IPS-NIHi11 (cell line): ENCODE measurements around the gene CUX1.
"Not testable (repeated sequence)": the region's sequence is repeated elsewhere in the genome, so short reads cannot be mapped to it uniquely, and the experiment has no call there.

Experiments used
- DNase-seq: peaks from one replicate; pipeline ENCODE4 v3.0.0; 2012; ENCODE audit warnings: mixed read lengths, low spot score

The CUX1 gene

DNA sequence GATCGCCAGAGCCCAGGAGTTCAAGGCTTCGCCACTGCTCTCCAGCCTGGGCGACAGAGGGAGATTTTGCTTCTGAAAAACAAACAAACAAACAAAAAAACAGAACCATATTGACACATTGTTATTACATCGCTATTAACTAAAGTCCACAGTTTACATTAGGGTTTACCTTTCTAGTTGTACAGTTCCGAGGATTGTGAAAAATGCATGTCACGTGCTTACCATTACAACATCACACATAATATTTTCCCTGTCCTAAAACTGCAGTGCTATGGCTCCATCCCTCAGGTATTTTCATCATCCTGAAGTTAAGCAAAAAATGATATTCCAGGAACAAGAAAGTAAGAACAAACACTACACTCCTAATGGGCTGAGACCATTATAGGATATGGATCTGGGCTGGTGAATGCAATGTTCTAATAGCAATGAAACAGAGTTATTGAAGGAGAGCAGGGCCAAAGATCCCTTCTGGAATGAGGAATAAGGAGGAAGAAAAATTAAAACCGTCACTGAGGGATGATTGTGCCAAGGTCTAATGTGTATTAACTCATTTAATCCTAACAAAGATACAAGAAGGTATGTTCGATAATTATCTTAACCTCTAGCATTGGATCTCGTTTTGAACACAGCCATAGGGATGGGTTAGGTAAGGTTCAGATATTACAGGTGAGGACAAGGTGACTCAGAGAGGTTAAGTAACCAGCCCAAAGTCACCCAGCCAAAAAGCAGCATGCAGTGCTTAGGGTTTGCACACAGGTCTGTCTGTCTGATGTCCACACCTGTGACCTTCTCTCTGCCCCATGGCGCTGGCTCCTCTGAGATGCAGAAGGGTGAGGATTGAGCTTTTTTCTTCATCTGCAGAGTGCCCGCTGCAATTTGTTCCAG lies 14.0 kb upstream of the CUX1 start:
- DNase-seq, result no peak

DNA sequence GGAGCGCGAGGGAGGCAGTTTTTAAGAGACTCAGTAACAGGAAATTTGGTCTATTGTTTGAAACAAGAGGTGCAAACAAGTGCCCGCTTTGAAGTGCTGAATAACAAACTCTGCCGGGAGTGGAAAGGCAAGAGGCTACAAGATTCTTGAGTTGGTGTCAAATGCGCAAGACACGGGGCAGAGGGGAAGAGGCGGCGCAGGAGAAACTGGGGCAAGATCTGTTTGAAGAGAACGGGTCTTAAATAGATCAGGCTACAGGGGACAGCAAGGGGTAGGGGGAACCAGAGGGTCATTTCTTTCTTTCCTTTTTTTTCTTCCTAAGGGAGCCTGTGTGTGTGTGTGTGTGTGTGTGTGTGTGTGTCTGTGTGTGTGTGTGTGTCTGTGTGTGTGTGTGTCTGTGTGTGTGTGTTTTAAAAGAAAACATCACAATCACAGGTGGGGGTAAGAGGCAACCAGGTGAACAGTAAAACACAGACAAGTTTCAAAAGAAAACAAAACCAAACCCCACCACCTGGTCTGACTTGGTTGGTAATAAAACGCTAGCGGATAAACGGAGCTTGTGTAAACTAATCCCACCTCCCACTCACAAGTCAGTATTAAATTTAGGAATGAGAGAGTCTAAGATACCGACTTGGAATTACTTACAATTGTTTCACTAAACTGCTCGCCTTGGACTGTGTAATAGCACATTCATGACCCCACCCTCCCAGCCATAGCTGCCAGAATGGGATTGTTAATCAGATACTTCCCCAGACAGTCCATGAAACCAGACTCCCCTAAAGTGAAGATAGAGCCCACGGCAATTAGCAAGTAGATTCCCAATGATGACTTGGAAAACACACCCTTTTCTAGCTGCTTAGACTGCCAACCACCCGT lies 13.1 kb upstream of the CUX1 start:
- peak; percentile 48 for DNase-seq

DNA sequence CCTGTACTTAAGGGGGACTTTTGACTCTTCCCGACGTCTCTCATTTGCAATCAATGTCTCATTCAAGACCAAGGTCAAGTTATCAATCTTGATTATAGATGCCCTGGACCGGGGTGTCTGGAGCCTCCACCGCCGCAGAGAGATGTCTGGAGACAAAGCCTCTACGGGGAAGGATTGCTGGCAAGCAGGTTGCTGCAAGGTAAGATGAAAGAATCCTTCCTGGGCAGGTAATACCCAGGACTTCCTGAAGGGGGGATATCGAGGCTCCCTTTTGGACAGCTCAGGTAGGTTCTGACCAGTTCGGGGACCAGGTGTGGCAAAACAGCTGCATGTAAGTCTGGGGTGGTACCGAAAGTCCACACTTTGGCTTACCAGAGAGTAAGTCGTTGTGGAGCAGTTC lies 12.5 kb upstream of the CUX1 start:
- DNase-seq, result peak; percentile 74

DNA sequence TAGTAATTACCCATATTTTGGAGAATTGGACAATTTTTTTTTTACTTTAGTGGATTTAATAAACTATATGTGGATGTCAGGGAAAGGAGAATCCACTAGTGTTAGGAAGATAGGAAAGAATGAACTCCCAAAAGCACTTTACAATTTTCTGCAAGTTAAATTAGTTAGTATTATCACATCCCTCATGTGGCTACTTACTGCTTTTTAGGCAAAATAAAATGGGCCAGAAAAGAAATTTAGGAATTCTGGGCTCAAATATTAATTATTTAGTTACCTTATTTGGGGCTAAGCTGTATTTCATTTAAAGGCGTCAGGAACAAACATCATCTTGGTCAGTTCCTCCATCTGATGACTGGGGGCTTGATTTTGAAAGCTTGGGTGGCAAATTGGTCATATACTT lies 4.8 kb upstream of the CUX1 start:
- DNase-seq, result no peak

DNA sequence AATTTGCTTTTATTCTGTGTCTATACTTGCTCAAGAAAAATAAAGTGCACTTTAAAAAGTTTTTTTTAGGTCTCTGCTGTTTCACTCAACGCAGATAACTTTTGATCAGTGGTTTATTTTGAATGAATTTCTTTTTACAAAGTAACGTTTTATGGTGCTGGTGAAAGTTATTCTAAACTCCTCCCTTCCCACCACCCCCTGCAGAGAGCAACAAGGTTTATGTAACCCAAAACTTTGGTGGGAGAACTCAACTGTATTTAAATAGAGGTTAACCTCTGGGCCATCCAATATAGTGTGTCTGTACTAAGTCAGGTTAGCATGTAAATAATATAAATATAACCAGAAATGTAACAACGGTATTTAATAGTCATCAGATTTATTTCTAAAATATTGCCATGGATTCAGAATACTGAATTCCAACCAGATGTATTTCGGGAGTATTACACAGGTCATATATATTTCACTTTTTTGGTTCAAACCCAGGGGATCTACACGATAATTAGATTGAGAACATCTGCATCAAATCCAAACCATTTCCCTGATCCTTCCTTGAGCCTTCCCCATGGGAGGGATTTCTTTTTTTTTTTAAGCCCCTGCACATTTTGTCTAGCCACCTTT lies 3.9 kb upstream of the CUX1 start:
- no peak for DNase-seq

DNA sequence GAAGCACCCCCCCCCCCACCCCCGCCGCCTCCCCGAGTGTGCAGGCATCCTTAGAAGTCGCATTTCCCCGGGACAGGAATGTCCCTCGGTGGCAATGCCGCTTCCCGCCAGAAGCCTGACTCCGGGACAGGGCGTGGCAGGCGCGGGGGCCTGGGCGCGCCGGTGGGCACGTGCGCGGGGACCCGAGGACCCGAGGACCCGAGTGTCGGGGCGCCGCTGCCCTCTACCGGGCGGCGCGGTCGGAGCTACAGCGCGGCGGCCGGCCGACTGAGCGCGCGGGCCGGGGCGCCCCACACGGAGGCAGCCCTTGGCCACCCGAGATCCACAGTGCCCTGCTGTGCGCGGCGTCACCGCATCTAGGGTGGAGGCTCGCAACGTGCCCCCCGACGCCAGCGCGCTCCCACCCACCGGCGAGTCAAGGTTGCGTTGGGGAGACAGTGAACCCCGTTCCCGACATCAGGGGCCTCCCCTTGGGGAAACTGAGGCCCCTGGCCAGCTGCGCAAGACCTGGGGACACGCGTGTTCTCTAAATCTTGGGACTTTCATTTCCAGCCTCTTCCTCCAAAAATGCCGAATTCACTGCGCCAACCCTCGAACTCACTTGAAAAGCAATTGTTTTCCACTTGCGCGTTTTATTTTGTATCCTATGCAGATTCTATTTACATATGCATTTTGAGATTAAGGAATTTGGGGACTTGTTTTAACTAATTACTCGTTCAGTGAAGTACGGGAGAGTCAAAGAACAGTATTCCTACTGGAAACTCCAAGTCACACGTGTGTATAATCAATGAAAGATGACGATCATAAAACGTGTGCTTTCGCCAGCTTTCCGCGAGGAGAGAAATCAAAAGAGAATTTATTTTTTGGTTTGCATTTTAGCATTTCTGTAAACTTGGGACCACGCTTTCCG lies 3.1 kb upstream of the CUX1 start:
- peak; percentile 79 for DNase-seq

DNA sequence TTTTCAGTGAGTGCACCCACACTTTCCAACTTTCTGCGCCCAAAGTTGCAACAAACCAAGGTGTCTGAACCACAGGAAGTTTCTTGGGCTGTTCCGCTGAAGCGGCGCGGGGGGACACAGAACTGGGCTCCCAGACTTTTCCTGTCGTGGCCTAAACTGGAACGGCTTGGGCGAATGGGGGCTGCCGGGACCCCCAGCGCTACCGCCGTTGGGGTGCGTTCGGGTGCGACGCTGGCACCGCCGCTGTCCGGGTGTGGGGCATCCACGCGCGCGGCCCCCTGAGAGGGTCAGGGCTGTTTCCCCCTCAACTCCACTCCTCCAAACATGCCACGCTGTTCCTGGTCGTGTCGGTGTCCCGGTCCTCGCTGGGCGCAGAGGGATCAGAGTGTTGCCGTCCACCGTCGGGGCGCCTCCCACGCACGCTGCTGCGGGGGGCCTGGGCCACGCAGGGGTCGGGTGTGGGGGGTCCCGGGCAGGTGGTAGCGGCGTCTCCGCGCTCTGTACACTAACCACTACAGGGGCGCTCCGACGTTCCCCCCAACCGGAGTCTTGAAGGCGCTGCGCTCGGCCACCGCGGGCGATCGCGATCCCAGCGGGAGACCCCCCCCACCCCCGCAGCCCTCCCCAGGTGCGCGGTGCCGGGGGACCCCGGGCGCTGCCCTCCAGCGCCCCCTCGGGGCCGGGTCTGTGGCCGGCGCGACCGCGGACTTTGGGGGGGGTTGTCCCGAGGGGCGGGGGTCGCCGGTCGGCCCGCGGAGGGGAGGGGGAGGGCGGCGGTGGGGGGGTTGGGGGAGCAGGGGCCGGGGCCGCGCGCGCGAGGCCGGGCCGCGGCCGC lies 2.2 kb upstream of the CUX1 start:
- peak; percentile 89 for DNase-seq

DNA sequence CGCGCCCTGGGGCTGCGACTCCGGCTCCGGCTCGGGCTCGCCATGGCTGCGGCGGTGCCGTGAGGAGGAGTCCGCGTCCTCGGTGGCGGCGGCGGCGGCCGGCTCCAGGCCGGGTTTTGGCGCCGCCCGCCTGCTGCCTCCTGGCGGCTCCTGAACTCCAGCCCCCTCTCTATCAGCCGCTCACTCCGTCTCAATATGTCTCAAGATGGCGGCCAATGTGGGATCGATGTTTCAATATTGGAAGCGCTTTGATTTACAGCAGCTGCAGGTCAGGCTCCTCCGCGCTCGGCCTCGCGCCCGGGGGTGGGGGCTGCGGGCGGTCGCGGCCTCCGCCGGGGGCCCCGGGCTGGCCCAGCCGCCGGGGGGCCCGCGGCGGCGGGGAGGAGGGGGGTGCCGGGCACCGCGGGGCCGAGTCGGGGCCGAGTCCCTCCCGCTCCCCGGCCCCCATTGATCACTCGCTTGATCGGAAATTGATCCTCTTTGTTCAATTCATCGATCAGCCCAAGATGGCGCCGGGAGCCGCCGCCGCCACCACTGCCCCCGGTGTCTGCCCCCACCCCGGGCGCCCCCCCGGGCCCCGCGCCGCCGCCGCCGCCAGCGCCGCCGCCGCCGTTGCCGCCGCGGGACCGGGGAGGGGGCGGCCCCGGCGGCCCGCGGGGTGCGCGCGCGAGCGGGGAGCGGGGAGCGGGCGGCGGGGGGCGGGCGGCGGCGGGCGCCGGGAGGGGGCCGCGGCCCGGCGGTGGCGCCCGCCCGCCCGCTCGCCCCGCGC lies 1.4 kb upstream of the CUX1 start:
- DNase-seq, result peak; percentile 87

DNA sequence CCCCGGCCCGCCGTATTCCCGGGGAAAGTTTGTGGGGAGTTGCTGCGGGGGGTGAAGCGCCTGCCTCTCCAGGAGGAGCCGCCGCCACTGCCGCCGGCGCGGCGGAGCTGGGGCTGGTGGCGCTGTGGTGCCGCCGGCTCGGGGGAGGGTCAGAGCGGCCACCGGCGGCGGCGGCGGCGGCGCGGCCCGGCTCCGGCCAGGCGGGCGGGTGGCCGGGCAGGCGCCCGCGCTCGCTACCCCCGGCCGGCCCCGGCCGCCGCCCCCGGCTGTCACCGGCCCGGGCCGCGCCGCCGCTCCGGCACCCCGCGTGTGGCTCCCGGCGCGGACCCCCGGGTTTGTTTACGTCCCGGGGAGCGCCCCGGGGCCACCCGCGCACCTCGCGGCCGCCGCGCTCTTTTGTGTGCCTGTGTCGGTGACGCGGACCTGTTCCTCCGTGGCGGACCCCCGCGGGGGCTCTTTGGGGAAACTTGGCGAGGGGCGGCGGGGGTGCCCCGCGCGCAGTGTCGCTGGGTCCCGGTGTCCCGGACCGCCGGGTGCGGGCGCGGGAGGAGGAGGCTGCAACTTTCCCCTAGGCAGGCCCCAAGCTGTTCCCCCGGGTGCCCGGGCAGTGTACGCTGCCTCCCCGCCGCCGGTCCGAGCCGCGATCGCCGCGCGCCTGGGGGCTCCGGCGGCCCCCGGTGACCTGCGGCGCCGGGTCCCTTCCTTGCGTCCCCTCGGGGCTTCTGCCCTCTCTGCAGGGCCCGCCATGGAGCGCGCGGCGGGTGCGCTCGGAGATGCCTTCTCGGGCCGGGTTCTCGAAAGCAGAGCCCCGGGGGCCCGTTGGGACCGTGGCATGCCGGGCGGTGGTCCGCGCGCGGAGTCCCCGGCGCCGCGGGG lies 593 bp upstream of the CUX1 start:
- peak; percentile 71 for DNase-seq

DNA sequence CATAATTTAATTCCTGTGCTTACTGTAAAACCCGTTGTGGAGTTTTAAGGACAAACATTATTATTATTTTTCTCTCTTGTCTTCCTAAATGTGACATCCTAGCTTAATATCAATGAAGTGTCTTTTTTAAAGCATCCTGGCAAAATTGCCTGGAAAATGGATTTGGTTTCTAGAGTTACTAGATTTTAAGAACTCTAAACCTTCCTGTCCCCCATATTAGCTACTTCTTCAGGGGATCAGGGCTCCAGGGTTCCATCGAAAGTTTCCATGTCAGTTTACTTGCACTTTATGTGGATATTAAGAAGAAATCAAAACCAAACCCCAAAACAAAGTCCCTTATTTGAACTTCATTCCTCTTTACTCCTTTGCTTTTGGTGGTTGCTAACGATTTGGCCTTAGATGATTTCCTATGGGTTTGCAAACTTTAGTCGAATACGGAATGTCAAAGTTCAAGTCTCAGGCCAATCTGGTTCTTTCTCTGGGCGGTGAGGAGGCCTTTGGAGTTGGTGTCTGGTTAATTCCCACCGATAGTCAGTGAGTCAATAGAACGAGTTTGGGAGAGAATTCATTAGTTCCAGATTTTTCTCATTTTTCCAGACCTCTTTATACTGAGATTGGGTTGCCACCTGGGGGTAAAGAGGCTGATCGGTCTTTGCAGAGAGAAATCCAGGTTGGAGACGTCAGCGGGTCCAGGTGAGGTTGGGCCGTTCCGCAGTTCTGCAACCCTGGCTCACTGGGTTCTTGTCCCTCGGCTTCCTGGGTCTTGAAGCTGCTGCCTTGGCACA lies 1.1 kb downstream of the CUX1 start:
- no peak for DNase-seq

DNA sequence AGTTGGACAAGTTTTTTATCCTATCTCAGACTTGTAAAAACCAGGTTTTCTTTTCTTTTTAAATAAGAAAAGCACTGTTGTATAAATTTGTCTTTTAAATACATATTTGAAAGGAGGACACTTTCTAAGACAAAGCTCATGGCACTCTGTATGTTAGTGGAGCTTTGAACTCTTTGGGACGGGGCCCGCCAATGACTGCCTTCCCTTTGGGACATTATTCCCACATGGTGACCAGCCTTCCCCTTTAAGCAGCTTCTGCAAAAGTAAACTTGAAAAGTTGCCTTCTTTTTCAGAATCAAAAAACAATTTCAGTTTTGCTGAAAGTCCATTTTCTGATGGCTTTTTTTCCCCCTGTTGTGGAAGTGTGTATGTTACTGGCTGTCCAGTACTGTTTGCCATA lies 1.8 kb downstream of the CUX1 start:
- no peak for DNase-seq

DNA sequence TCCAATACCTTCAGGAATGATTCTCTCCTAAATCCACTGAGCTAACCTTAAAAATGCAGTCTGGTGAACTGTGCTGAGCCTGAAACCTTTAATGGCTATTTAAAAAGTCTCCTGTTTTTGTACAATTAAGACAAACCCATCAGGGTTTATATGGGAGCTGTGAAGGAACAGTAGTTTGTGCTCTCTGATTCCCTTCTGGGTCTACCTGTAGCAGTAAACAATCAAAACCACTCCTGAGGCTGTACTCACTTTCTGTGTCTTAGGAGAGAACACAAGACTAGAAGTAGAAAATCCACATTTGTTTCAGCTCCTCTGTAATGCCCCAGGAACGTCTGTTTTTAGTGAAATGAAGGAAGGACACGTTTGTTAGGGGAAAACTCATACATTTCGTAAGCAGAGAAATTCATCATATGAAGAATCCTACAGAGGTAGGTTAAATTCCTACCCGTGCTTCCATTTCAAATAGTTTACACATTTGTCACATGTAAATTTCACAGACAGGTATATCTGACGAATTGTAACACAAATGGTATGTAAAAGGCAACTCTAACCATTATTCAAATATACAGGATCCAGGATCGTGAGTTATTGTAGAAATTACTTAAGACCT lies 2.6 kb downstream of the CUX1 start:
- no peak for DNase-seq

DNA sequence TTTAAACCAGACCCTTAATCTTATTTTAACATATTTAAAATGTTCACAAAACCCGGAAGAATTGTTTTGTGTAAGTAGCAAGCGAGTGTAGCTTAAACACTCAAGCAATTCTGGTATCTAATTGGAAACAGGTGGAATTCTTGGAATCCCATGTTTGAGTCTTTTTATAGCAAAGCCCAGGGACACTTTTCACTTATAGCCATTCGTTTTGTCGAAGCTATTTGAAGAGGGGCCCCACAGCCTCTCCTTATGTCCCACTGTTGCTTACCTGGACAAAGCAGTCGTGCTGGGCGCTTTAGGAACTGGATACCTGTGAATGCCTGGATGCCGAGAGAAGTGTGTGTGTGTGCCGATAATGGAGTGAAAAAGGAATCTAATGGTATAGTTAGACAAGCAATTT lies 3.3 kb downstream of the CUX1 start:
- no peak for DNase-seq

DNA sequence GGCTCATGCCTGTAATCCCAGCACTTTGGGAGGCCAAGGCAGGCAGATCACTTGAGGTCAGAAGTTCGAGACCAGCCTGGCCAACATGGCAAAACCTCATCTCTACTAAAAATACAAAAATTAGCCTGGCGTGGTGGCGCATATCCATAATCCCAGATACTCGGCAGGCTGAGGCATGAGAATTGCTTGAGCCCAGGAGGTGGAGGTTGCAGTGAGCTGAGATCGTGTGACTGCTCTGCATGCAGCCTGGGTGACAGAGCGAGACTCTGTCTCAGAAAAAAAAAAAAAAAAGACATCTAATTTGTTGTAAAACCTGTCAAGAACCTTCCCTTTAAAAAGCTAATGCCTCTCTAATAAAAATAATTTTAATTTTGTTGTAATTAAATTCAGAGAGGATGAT lies 5.2 kb downstream of the CUX1 start:
- not testable (repeated sequence) for DNase-seq

DNA sequence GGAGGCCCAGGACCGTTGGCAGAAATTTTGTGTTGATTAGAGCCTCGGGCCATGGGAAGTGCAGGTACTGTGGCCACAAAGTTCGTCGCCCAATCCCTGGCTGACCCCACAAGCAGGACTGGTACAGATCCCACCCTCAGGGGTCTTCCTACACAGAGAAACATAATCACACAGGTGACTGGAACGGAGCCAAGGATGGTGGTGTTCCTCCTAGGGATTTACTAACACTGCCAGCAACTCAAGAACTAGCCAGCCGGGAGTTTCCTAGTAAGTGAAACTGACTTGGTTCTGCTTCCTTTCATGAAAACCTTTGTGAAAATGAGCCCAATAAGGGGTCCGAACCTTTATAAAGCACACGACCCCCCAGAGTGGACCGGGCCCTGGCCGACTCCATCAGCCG lies 5.7 kb downstream of the CUX1 start:
- DNase-seq, result no peak

DNA sequence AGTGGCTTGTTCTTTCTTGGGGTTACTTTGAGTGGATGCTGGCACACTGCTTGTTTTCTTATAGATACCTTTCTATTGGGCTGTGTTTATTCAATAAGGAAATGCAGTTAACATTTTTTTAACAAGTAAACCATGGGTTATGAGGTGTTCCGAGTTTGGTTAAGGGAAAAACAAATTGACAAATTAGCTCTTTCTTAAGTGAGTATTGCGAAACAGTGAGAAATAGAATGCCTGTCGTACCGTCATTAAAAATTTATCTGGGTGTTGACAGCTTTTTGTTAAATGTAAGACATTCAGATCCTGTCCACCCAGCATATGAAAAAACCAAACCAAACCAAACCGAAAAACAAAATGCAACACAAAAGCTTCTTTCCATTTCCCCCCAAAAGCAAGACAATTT lies 6.2 kb downstream of the CUX1 start:
- no peak for DNase-seq

DNA sequence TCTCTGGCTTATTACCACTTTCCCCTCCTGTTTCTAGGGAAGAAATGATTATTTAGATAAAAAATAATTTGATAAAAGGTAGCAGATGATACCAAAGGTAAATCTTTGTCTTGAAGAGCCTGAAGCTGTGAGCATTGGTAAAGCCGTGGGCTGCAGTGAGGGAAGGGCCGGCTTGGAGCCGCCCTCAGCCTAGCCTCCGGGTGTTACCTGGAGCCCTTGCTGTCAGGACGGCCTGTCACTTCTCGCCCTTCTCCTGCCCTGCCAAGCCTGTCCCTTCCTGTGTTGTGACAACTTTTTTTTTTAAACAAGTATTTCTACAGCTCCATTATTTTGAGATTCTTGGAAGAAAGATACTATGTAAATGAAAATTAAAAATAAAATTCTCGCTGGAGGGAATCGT lies 7.0 kb downstream of the CUX1 start:
- DNase-seq, result no peak
